ENCODE results near the gene PEX11G. TPM values are rescaled to one million over a fixed set of nuclear protein-coding genes. Genes with fewer than 3 reads are reported as not detected.

PEX11G gene
- total and polyA plus RNA-seq, 9 of the 15 experiments (the other 6 are each of a cell fraction or from before 2014, with no cell fraction given): 0.07 to 3.2 (median 0.70) TPM; not detected in 1

DNA sequence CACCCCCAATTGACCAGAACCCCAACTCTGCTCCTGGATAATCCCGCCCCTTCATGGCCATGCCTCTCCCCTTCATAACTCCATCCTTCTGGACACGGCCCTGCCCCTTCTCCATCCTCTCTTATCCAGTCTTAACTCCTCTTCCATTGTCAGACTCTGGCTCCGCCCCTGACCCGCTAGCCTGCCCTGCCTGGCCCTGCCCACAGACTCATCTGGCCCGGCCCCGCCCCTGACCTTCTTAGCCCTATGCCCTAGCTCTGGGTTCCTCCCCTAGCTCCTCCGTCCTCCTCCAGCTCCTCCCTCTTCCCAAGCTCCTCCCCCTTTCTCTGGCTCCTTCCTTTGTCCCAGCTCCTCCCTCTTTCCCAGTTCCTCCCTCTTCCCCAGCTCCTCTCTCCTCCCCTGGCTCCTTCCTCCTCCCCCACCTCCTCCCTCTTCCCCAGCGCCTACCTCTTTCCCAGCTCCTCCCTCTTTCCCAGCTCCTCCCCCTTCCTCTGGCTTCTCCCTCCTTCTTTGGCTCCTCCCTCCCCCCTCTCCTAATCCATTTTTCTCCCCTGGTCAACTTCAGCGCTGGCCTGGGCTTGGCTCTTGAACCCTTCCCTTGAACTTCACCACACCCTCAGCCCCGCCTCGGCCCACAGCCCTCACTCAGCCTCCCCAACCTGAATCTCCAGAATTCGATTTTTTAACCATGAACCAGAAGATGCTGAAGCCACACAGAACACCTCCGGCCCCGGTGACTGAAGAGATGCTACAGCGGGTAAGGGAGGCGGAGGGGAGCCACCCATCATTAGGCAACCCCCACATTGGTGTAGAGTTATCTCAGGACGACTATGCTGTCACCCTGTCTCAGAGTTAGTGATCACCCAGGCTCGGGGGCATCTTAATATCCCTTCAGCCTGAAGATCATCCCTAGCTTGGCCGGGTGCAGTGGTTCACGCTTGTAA, 17.8 kb upstream of the PEX11G start (continued):
- no peak for TF ChIP-seq PTRF (tag; IDR thresholded peaks at IDR 0.05)
- TF ChIP-seq HNRNPL (IDR thresholded peaks at IDR 0.05; ENCODE audit: low read depth, low read length): no peak
- TF ChIP-seq, protein P1, sequence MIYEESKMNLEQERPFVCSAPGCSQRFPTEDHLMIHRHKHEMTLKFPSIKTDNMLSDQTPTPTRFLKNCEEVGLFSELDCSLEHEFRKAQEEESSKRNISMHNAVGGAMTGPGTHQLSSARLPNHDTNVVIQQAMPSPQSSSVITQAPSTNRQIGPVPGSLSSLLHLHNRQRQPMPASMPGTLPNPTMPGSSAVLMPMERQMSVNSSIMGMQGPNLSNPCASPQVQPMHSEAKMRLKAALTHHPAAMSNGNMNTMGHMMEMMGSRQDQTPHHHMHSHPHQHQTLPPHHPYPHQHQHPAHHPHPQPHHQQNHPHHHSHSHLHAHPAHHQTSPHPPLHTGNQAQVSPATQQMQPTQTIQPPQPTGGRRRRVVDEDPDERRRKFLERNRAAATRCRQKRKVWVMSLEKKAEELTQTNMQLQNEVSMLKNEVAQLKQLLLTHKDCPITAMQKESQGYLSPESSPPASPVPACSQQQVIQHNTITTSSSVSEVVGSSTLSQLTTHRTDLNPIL (CRISPR knock-in tag; IDR thresholded peaks at IDR 0.05): no peak
- no peak for TF ChIP-seq PHF21A (IDR thresholded peaks at IDR 0.05; ENCODE audit: borderline replicate concordance, low read depth)
- TF ChIP-seq SFPQ (IDR thresholded peaks at IDR 0.05; ENCODE audit: low read depth, low read length): no peak
- TF ChIP-seq RBM39 (optimal IDR thresholded peaks at IDR 0.05; ENCODE audit: low read depth, low read length): no peak
- TF ChIP-seq BRD4 (IDR thresholded peaks at IDR 0.05): no peak
- TF ChIP-seq COPS2 (conservative IDR thresholded peaks at IDR 0.05): no peak
- TF ChIP-seq, protein P2, sequence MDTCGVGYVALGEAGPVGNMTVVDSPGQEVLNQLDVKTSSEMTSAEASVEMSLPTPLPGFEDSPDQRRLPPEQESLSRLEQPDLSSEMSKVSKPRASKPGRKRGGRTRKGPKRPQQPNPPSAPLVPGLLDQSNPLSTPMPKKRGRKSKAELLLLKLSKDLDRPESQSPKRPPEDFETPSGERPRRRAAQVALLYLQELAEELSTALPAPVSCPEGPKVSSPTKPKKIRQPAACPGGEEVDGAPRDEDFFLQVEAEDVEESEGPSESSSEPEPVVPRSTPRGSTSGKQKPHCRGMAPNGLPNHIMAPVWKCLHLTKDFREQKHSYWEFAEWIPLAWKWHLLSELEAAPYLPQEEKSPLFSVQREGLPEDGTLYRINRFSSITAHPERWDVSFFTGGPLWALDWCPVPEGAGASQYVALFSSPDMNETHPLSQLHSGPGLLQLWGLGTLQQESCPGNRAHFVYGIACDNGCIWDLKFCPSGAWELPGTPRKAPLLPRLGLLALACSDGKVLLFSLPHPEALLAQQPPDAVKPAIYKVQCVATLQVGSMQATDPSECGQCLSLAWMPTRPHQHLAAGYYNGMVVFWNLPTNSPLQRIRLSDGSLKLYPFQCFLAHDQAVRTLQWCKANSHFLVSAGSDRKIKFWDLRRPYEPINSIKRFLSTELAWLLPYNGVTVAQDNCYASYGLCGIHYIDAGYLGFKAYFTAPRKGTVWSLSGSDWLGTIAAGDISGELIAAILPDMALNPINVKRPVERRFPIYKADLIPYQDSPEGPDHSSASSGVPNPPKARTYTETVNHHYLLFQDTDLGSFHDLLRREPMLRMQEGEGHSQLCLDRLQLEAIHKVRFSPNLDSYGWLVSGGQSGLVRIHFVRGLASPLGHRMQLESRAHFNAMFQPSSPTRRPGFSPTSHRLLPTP (IDR thresholded peaks at IDR 0.05; ENCODE audit: borderline replicate concordance, extremely low read depth, insufficient read length): no peak
- TF ChIP-seq ZNF217 (CRISPR knock-in tag; IDR thresholded peaks at IDR 0.05): no peak
- TF ChIP-seq CBFA2T3 (IDR thresholded peaks at IDR 0.05): no peak
- TF ChIP-seq, protein P3, sequence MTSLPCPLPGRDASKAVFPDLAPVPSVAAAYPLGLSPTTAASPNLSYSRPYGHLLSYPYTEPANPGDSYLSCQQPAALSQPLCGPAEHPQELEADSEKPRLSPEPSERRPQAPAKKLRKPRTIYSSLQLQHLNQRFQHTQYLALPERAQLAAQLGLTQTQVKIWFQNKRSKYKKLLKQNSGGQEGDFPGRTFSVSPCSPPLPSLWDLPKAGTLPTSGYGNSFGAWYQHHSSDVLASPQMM (CRISPR knock-in tag; IDR thresholded peaks at IDR 0.05): no peak
- no peak for TF ChIP-seq ZMIZ1 (IDR thresholded peaks at IDR 0.05; ENCODE audit: low read depth in 2 of 2, low read length in 2 of 2)

All from K562 (cell line).